H1 (cell line): ENCODE results near the gene KRT12. TPM values are rescaled to one million over a fixed set of nuclear protein-coding genes. Genes with fewer than 3 reads are reported as not detected.
"Not testable (repeated sequence)": the region's sequence is repeated elsewhere in the genome, so short reads cannot be mapped to it uniquely, and the experiment has no call there.

Experiments
- CTCF ChIA-PET: fragments of 300-600 bp; sonication (Branson Sonifier 250); formaldehyde crosslinking; loops from one replicate; lab custom pipeline; 2021; ENCODE audit not compliant: partially characterized antibody; lab: Charles Lee
- POLR2A ChIA-PET: fragments of 300-600 bp; sonication (Branson Sonifier 250); formaldehyde crosslinking; loops from one replicate; lab custom pipeline; 2021; ENCODE audit warnings: inconsistent platforms; ENCODE audit not compliant: partially characterized antibody; lab: Charles Lee
- DNase-seq, 2 experiments: peaks; one replicate each; pipeline versions ENCODE4 v3.0.0 to v3.0.0-alpha.2; 2010 to 2022; ENCODE audit warnings: low spot score in 2 of 2, low read depth in 1 of 2, mixed read lengths in 1 of 2
- FAIRE-seq: peaks from 2 replicates; lab custom pipeline; 2011; peaks lifted over from hg19 to GRCh38; lab: Jason Lieb, UNC
- H2AFZ ChIP-seq: 2 replicates; pipeline ENCODE4 v1.8.1; 2012; ENCODE audit warnings: low read length, inconsistent platforms
- H2AK5ac ChIP-seq: 2 replicates; pipeline ENCODE4 v1.6.1; 2013; ENCODE audit warnings: low read depth, low read length
- H2BK120ac ChIP-seq: replicated peaks from 2 replicates; pipeline ENCODE3; 2013; ENCODE audit warnings: low read depth, low read length, inconsistent platforms
- H2BK12ac ChIP-seq: 2 replicates; pipeline ENCODE4 v1.6.1; 2013; ENCODE audit warnings: low read depth, low read length
- H2BK15ac ChIP-seq: 2 replicates; pipeline ENCODE4 v1.6.1; 2013; ENCODE audit warnings: low read length
- H2BK20ac ChIP-seq: 2 replicates; pipeline ENCODE4 v1.6.1; 2013; ENCODE audit warnings: low read length
- H2BK5ac ChIP-seq: 2 replicates; pipeline ENCODE4 v1.6.1; 2013; ENCODE audit warnings: low read depth, low read length
- H3K14ac ChIP-seq: 2 replicates; pipeline ENCODE4 v1.6.1; 2013; ENCODE audit warnings: inconsistent platforms; ENCODE audit not compliant: insufficient read length
- H3K18ac ChIP-seq: 2 replicates; pipeline ENCODE4 v1.6.1; 2013; ENCODE audit warnings: low read length; ENCODE audit errors: extremely low read depth
- H3K23ac ChIP-seq: 2 replicates; pipeline ENCODE4 v1.6.1; 2013; ENCODE audit warnings: inconsistent platforms; ENCODE audit not compliant: insufficient read length
- H3K23me2 ChIP-seq: 2 replicates; pipeline ENCODE4 v1.6.1; 2013; ENCODE audit warnings: low read depth, low read length
- H3K27ac ChIP-seq: 2 replicates; pipeline ENCODE4 v1.6.1; 2011; ENCODE audit warnings: low read depth, low read length, inconsistent platforms
- H3K27me3 ChIP-seq, 4 experiments: replicated peaks in 1 of 4; 1 replicate in 1 of 4; 2 replicates in 3 of 4; pipeline versions ENCODE4 v1.6.1 to v1.8.1; 2011 to 2013; ENCODE audit warnings: low read length in 3 of 4, mild to moderate bottlenecking in 3 of 4, inconsistent platforms in 2 of 4, mixed read lengths in 2 of 4, moderate library complexity in 1 of 4; ENCODE audit not compliant: control insufficient read depth in 3 of 4, insufficient read depth in 3 of 4; ENCODE audit errors: extremely low read depth in 1 of 4
- H3K36me3 ChIP-seq, 4 experiments: 2 replicates each; pipeline versions ENCODE4 v1.6.1 to v1.8.1; 2011 to 2013; ENCODE audit warnings: mild to moderate bottlenecking in 4 of 4, low read length in 3 of 4, moderate library complexity in 2 of 4, control low read depth in 1 of 4, inconsistent platforms in 1 of 4; ENCODE audit not compliant: insufficient read depth in 4 of 4, control insufficient read depth in 2 of 4
- H3K4ac ChIP-seq: replicated peaks from 2 replicates; pipeline ENCODE3; 2013; ENCODE audit warnings: low read length, low read depth, mixed read lengths, inconsistent platforms; ENCODE audit not compliant: insufficient read length
- H3K4me1 ChIP-seq, 4 experiments: replicated peaks in 1 of 4; 1 replicate in 1 of 4; 2 replicates in 3 of 4; pipeline versions ENCODE4 v1.6.1 to v1.8.1; 2011 to 2013; ENCODE audit warnings: low read length in 3 of 4, inconsistent platforms in 2 of 4, mixed read lengths in 1 of 4; ENCODE audit not compliant: insufficient read depth in 4 of 4, control insufficient read depth in 3 of 4
- H3K4me2 ChIP-seq, 2 experiments: 2 replicates each; pipeline versions ENCODE4 v1.6.1 to v1.8.1; 2011 to 2013; ENCODE audit warnings: low read depth in 2 of 2, low read length in 2 of 2, control low read depth in 1 of 2, inconsistent platforms in 1 of 2, mild to moderate bottlenecking in 1 of 2; ENCODE audit not compliant: insufficient read depth in 1 of 2
- H3K4me3 ChIP-seq, 4 experiments: fragments of 200-600, 300-600 bp in 1 of 4; sonication (generic), shearing (Covaris generic), sonication (Bioruptor Twin) in 1 of 4; 2 replicates each; pipeline versions ENCODE4 v1.5.1 to v1.8.1; 2011 to 2016; ENCODE audit warnings: low read length in 4 of 4, low read depth in 3 of 4, control low read depth in 2 of 4, inconsistent platforms in 2 of 4, mild to moderate bottlenecking in 2 of 4, mixed read lengths in 1 of 4, moderate library complexity in 1 of 4; ENCODE audit not compliant: insufficient read depth in 2 of 4; ENCODE audit errors: extremely low read depth in 1 of 4
- H3K56ac ChIP-seq: replicated peaks from 2 replicates; pipeline ENCODE3; 2013; ENCODE audit warnings: low read depth, mild to moderate bottlenecking, mixed read lengths, low read length, inconsistent platforms; ENCODE audit not compliant: insufficient read length
- H3K79me1 ChIP-seq: 2 replicates; pipeline ENCODE4 v1.6.1; 2013; ENCODE audit warnings: low read depth, low read length, control low read depth
- H3K79me2 ChIP-seq, 2 experiments: 2 replicates each; pipeline versions ENCODE4 v1.6.1 to v1.8.1; 2012 to 2013; ENCODE audit warnings: low read length in 2 of 2, mild to moderate bottlenecking in 2 of 2, inconsistent platforms in 1 of 2; ENCODE audit not compliant: insufficient read depth in 2 of 2, control insufficient read depth in 1 of 2
- H3K9ac ChIP-seq, 4 experiments: replicated peaks in 1 of 4; 1 replicate in 1 of 4; 2 replicates in 3 of 4; pipeline versions ENCODE4 v1.6.1 to v1.8.1; 2011 to 2013; ENCODE audit warnings: low read depth in 3 of 4, low read length in 3 of 4, control low read depth in 2 of 4, mild to moderate bottlenecking in 2 of 4, moderate library complexity in 2 of 4, inconsistent platforms in 1 of 4; ENCODE audit errors: extremely low read depth in 1 of 4
- H3K9me3 ChIP-seq, 2 experiments: 2 replicates each; pipeline versions ENCODE4 v1.6.1 to v1.8.1; 2012 to 2013; ENCODE audit warnings: mild to moderate bottlenecking in 2 of 2, moderate library complexity in 2 of 2, control low read depth in 1 of 2, inconsistent platforms in 1 of 2, low read depth in 1 of 2, low read length in 1 of 2, mixed read lengths in 1 of 2; ENCODE audit not compliant: insufficient read depth in 2 of 2
- H4K20me1 ChIP-seq, 2 experiments: replicated peaks in 1 of 2; 2 replicates each; pipeline versions ENCODE3 to v1.8.1; 2011 to 2013; ENCODE audit warnings: inconsistent platforms in 2 of 2, low read length in 2 of 2, mild to moderate bottlenecking in 1 of 2; ENCODE audit not compliant: insufficient read depth in 2 of 2, control insufficient read depth in 1 of 2
- H4K5ac ChIP-seq: 2 replicates; pipeline ENCODE4 v1.6.1; 2013; ENCODE audit warnings: low read length, low read depth, mixed read lengths, inconsistent platforms; ENCODE audit not compliant: insufficient read length
- H4K8ac ChIP-seq: 2 replicates; pipeline ENCODE4 v1.8.0; 2013; ENCODE audit warnings: mild to moderate bottlenecking, moderate library complexity, low read length, inconsistent platforms; ENCODE audit not compliant: insufficient read depth; ENCODE audit errors: extremely low read depth
- H4K91ac ChIP-seq: replicated peaks from 2 replicates; pipeline ENCODE3; 2013; ENCODE audit warnings: low read length, mixed read lengths, inconsistent platforms; ENCODE audit not compliant: insufficient read length
- WGBS, 2 experiments: shearing (Covaris generic) in 1 of 2; methylation state at CpG; one replicate each; pipeline versions ENCODE4 v1.1.6 to v1.1.7; 2013 to 2015; ENCODE audit warnings: low lambda C conversion rate in 2 of 2, mixed read lengths in 2 of 2, inconsistent platforms in 1 of 2, low coverage in 1 of 2, missing lambda C conversion rate in 1 of 2; ENCODE audit not compliant: insufficient replicate concordance in 2 of 2, insufficient coverage in 1 of 2, insufficient read length in 1 of 2; ENCODE audit errors: extremely low coverage in 1 of 2, missing lambda C conversion rate in 1 of 2; 5-methylcytosine and 5-hydroxymethylcytosine counted together
- polyA plus RNA-seq, 7 experiments: library from polyadenylated mRNA; depleted of rRNA in 3 of 7; stranded (reverse) in 5 of 7; unstranded in 2 of 7; fragments of >200 nt in 5 of 7; fragments of 200-250 nt in 2 of 7; gene quantifications; 1 replicate in 5 of 7; 2 replicates in 1 of 7; 4 replicates in 1 of 7; pipeline versions ENCODE4 v1.2.1 to v1.2.3, GENCODE V29; 2011 to 2013; ENCODE audit warnings: missing spikeins in 2 of 7, mixed read lengths in 2 of 7
- total RNA-seq: library from RNA; stranded (reverse); fragmentation: NEBNext Ultra II Directional; extraction: Animal tissue kit (Norgen Biotek cat#: 25700); gene quantifications from 2 replicates; pipeline ENCODE4 v1.2.1, GENCODE V29; 2021

KRT12 gene
- total and polyA plus RNA-seq, 2 of the 8 experiments (the other 6 are each of a cell fraction or from before 2014, with no cell fraction given), result not detected

- H4K20me1 ChIP-seq, H2AK5ac ChIP-seq, H3K4me2 ChIP-seq, POLR2A ChIA-PET, H3K23ac ChIP-seq, H3K23me2 ChIP-seq, H4K91ac ChIP-seq, H3K79me1 ChIP-seq, H2BK120ac ChIP-seq, H3K4me1 ChIP-seq, H3K4me3 ChIP-seq, H2BK12ac ChIP-seq, H3K18ac ChIP-seq, H3K27ac ChIP-seq, H2BK5ac ChIP-seq, H4K5ac ChIP-seq, H3K56ac ChIP-seq, H3K4ac ChIP-seq, H3K79me2 ChIP-seq, H3K9ac ChIP-seq, H2BK15ac ChIP-seq, H4K8ac ChIP-seq, FAIRE-seq, H2BK20ac ChIP-seq, H3K9me3 ChIP-seq, DNase-seq, H3K27me3 ChIP-seq, H3K36me3 ChIP-seq, H2AFZ ChIP-seq, H3K14ac ChIP-seq: not testable (repeated sequence)
- 86% methylated on average over 2 of the region's 2 CpGs; no CpG with 5 or more reads in 1 of the 2 experiments for whole genome bisulfite sequencing, 2 experiments
- CTCF ChIA-PET, result interaction anchor here (0.6 to 6.6 kb wide), 12 partner anchors 8 to 1621 kb away, joined by 3 to 42 read pairs (median 3); partner anchors contain the start of gene KRT12
These were observed 8.4 kb downstream of the KRT12 start for GRCh38 chr17:40858667-40859066.
